Motor neuron (in vitro differentiated cells): ENCODE results near the gene ENKUR. TPM values are rescaled to one million over a fixed set of nuclear protein-coding genes. Genes with fewer than 3 reads are reported as not detected.
"Not testable (repeated sequence)": the region's sequence is repeated elsewhere in the genome, so short reads cannot be mapped to it uniquely, and the experiment has no call there.

Experiments
- ATAC-seq, 8 experiments: fragments of 200-7000 bp; cut with Tn5 transposase; replicated peaks in 6 of 8; 2 replicates each; pipeline ENCODE4 v1.8.0; 2021; ENCODE audit warnings: mild to moderate bottlenecking in 8 of 8, moderate library complexity in 8 of 8
- H3K27ac ChIP-seq, 2 donors: fragments of 250-450 bp; sonication (Bioruptor Pico); 2 replicates each; pipeline ENCODE4 v1.9.0; 2021; ENCODE audit warnings: antibody characterized with exemption in 2 of 2, mild to moderate bottlenecking in 2 of 2, moderate library complexity in 1 of 2
- H3K4me1 ChIP-seq, 2 donors: fragments of 250-450 bp; sonication (Bioruptor Pico); replicated peaks in 1 of 2; 2 replicates each; pipeline ENCODE4 v1.6.1; 2021; ENCODE audit warnings: antibody characterized with exemption in 2 of 2, mild to moderate bottlenecking in 2 of 2, moderate library complexity in 1 of 2
- H3K4me3 ChIP-seq, 5 donors: fragments of 250-450 bp; sonication (Bioruptor Pico); 2 replicates each; pipeline ENCODE4 v1.9.0; 2021; ENCODE audit warnings: antibody characterized with exemption in 5 of 5, mild to moderate bottlenecking in 5 of 5, moderate library complexity in 4 of 5
- WGBS, 10 experiments: fragments of 450-650 bp; shearing (Covaris generic); methylation state at CpG; one replicate each; pipeline ENCODE4 v1.0.0; 2022; 5-methylcytosine and 5-hydroxymethylcytosine counted together
- in situ Hi-C, 9 experiments: fragments of 400-800 bp; cut with MboI; loops; one replicate each; pipeline ENCODE4 v1.15.0; 2021; ENCODE audit warnings: low sequenced_read_pairs in 9 of 9, low pct_unique_long_range_greater_than_20kb in 2 of 9; ENCODE audit not compliant: unreplicated experiment in 9 of 9
- total RNA-seq, 8 experiments: library from RNA; unstranded; fragments of 300-600 nt; gene quantifications; 2 replicates each; pipeline versions ENCODE4 v1.2.3 to v1.2.4, GENCODE V29; 2022

The ENKUR gene
- total RNA-seq, 8 experiments from 2014 or later: 0.45 to 33.6 (median 4.1) TPM

DNA sequence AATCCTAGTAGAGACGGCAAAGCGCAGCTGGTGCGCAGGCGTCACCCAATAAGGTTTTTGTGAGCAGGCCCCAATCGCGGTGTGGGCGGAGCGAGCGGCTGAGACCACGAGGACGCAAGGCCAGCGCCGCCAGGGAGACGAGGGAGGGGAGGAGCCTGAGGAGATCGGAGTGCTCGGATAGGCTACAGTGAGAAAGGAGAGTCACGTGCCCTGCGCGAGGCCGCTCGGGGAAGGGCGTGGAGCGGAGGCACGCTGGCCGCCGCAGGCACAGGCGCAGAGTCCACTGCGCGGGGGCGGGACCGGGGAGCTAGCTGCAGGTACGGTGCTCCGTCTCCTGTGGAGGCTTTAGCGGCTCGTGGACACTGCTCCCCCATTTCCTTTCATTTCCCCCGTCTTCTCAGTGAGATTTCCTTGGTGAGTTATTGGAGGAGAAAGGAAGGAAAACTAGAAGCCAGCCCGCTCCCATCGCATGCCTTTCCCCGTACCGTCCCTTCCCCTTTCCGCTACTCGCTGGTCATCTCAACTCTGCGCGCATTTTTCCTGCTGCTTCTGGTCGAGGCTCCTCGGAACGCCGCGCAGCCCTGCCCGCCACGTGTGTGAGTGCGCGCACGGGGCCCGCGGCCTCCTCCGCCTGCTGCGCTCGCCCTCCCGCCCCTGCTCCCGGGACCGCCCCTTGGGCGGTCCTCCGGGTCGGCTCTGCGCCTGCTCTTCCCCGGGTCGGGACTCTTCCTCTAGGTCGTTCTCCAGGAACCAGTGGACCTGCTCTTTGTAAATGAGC, 607 bp upstream of the ENKUR start, which contains the start of gene THNSL1:
Gene THNSL1 (plus strand): TSS at position 237 of the 778 bp plus-strand sequence. CDS start 6,612 bp downstream, outside the sequence.
- Histone ChIP-seq H3K4me3 (peak within 1 kb of the TSS; percentile 42 to 56 (median 46)), H3K4me1 (peaks cover 9 to 13% of the 10 kb centered on the region in 2 donors), H3K27ac (peak within 1 kb of the TSS; percentile 79 to 93)
- 0 to 1% (median 0%) methylated on average over 2 to 34 of the region's 69 CpGs; no CpG with 5 or more reads in 2 of the 10 experiments for WGBS, 10 experiments
- ATAC-seq: peak; percentile 93 to 97 (median 96)
- in situ Hi-C loops: no loop called here

- H3K4me1 ChIP-seq: peaks cover 9 to 13% of the 10 kb centered on the region in 2 donors
- H3K4me3 ChIP-seq: peak overlapping the region; percentile 42 to 56 (median 46)
- in situ Hi-C loops: no loop called here
- peak overlapping the region in 1 of 2 donors; percentile 46 for H3K27ac ChIP-seq
- no peak for ATAC-seq
Measured at GRCh38 chr10:25014579-25014978, 1.4 kb downstream of the ENKUR start.

DNA sequence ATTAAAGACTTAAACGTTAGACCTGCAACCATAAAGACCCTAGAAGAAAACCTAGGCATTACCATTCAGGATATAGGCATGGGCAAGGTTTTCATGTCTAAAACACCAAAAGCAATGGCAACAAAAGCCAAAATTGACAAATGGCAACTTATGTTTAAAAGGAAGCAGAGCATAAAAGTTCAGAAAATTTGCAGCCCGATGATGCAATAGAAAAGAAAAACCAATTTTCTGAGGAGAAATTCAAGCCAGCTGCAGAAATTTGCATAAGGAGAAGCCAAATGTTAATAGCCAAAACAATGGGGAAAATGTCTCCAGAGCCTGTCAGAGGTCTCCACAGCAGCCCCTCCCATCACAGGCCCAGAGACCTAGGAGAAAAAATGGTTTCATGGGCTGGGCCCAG, 4.4 kb downstream of the ENKUR start:
- H3K4me3 ChIP-seq, ATAC-seq, H3K4me1 ChIP-seq, H3K27ac ChIP-seq, in situ Hi-C loops: not testable (repeated sequence)
- WGBS, 10 experiments: 17 to 100% (median 70%) methylated on average over 1 to 2 of the region's 2 CpGs

DNA sequence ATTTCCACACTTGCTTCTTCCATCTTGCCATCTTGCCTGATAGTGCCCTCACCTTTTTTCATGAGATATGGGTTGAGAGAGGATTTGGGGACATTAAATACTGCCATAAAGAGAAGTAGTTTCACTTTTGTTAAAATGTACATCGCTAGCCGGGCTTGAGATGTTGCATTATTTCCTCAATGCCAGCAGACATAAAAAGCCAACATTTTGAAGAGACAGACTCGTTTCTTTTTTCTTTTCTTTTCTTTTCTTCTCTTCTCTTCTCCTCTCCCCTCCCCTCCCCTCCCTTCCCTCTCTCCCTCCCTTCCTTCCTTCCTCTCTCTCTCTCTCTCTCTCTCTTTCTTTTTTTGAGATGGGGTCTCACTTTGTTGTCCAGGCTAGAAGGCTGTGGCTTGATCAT, 17.9 kb downstream of the ENKUR start:
- ATAC-seq: no peak
- Histone ChIP-seq H3K4me1 (no peaks in the 10 kb centered on the region), H3K4me3 (no peak overlapping the region), H3K27ac (no peak overlapping the region)
- in situ Hi-C loops: loop anchor here in 1 of 9 experiments (25.0 kb wide), 2 partner anchors 261 to 361 kb away; no protein-coding TSS in a partner anchor
- 53 to 100% (median 72%) methylated on average over 1 to 3 of the region's 3 CpGs; no CpG with 5 or more reads in 2 of the 10 experiments for WGBS, 10 experiments

- no peaks in the 10 kb centered on the region for H3K4me1 ChIP-seq
- H3K27ac ChIP-seq: no peak overlapping the region
- no peak for ATAC-seq
- H3K4me3 ChIP-seq: no peak overlapping the region
- in situ Hi-C loops: loop anchor here in 1 of 9 experiments (25.0 kb wide), 2 partner anchors 258 to 358 kb away; no protein-coding TSS in a partner anchor
Measured at GRCh38 chr10:24995072-24995471, 20.9 kb downstream of the ENKUR start.

- Histone ChIP-seq H3K27ac (no peak overlapping the region), H3K4me3 (no peak overlapping the region), H3K4me1 (peaks cover 5% of the 10 kb centered on the region in 2 donors)
- no peak for ATAC-seq
- WGBS, 10 experiments: 0 to 100% (median 90%) methylated on average over 1 of the region's 1 CpG
- in situ Hi-C loops: loop anchor here in 1 of 9 experiments (25.0 kb wide), 2 partner anchors 256 to 356 kb away; no protein-coding TSS in a partner anchor
Measured at GRCh38 chr10:24993237-24993958, 22.6 kb downstream of the ENKUR start.

- Histone ChIP-seq H3K4me1 (peaks cover 5% of the 10 kb centered on the region in 2 donors), H3K4me3 (no peak overlapping the region), H3K27ac (no peak overlapping the region)
- no peak for ATAC-seq
- WGBS, 10 experiments: 76 to 100% (median 92%) methylated on average over 1 to 3 of the region's 3 CpGs; no CpG with 5 or more reads in 1 of the 10 experiments
- in situ Hi-C loops: loop anchor here in 1 of 9 experiments (25.0 kb wide), 2 partner anchors 255 to 355 kb away; no protein-coding TSS in a partner anchor
Measured at GRCh38 chr10:24992512-24993133, 23.3 kb downstream of the ENKUR start.

GRCh38 chr10:24991298-24991697, 24.7 kb downstream of the ENKUR start:
- peaks cover 5% of the 10 kb centered on the region in 2 donors for H3K4me1 ChIP-seq
- no peak overlapping the region for H3K27ac ChIP-seq
- no peak for ATAC-seq
- no peak overlapping the region for H3K4me3 ChIP-seq
- in situ Hi-C loops: loop anchor here in 1 of 9 experiments (25.0 kb wide), 2 partner anchors 254 to 354 kb away; no protein-coding TSS in a partner anchor
- 83 to 100% (median 90%) methylated on average over 1 to 11 of the region's 13 CpGs; no CpG with 5 or more reads in 3 of the 10 experiments for WGBS, 10 experiments

GRCh38 chr10:24989867-24990266, 26.1 kb downstream of the ENKUR start:
- no peak overlapping the region for H3K27ac ChIP-seq
- ATAC-seq: no peak
- H3K4me3 ChIP-seq: no peak overlapping the region
- in situ Hi-C loops: loop anchor here in 1 of 9 experiments (25.0 kb wide), 2 partner anchors 253 to 353 kb away; no protein-coding TSS in a partner anchor
- WGBS, 10 experiments: 0 to 91% (median 60%) methylated on average over 1 of the region's 1 CpG; no CpG with 5 or more reads in 1 of the 10 experiments
- peaks cover 5% of the 10 kb centered on the region in 2 donors for H3K4me1 ChIP-seq

DNA sequence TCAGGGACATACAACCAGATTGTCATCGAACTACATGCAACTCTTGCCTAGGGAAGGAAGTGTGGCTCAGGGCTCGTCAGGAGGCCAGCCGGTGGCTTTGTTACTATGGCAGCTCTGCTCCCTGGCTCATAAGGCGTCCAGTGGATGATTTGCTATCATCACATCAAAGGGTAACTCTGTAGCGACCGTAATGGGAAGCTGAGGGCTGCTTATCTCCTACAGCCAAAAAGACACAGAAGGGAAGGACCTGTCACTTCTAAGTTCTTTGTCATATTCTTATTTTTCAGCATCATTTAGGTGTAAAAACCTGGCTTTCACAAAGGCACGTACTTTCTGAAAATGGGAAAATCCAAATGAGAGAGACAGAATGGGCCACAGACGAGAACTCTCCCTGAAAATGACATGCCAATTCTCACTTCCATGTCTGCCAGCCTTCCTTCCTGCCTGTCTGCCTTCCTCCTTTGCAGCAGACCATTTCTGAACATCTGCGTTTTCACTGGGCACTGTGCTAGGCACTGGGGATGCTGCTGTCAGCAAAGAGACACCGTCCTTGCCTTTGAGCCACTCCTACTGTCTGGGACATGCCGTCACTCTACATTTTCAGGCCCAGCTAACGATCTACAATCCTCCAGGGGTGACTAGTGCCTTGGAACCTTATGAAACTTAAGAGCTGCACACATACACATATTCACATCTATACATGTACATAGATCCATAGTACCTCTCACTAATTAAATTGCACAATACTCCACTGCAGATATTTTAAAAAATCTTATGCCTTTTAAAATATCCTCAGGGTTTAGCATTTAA, 26.9 kb downstream of the ENKUR start:
- no peak overlapping the region for H3K27ac ChIP-seq

DNA sequence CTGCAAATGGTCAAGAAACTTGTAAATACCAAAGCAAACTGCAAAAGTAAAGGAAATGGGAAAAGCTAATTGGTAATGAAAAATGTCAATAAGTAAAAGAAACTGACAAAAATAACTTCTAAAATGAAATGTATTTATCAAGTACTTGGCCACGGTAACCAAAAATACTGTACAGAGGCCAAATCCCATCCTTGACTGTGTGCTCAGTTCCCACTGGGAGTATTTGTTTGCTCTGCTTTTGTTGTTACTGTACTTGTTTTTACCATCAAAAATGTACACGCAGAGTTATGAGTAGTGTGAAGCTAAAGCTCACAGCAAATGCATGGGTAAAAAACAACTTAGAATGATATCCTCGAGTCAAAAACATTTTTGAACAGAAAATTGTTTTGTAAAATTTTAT, 31.1 kb downstream of the ENKUR start:
- H3K4me1 ChIP-seq: peaks cover 5% of the 10 kb centered on the region in 2 donors
- H3K4me3 ChIP-seq: no peak overlapping the region
- no peak overlapping the region for H3K27ac ChIP-seq
- WGBS, 10 experiments: 14 to 100% (median 50%) methylated on average over 1 to 3 of the region's 3 CpGs; no CpG with 5 or more reads in 1 of the 10 experiments
- in situ Hi-C loops: loop anchor here in 1 of 9 experiments (25.0 kb wide), 2 partner anchors 248 to 348 kb away; no protein-coding TSS in a partner anchor
- ATAC-seq: no peak

More for the DNA sequence above, 26.9 kb downstream of the ENKUR start:
- in situ Hi-C loops: loop anchor here in 1 of 9 experiments (25.0 kb wide), 2 partner anchors 252 to 352 kb away; no protein-coding TSS in a partner anchor
- Histone ChIP-seq H3K4me1 (peaks cover 5% of the 10 kb centered on the region in 2 donors), H3K4me3 (no peak overlapping the region)
- peak in 6 of 8 experiments; percentile 56 to 92 (median 89) for ATAC-seq
- 55 to 100% (median 69%) methylated on average over 1 to 9 of the region's 12 CpGs for WGBS, 10 experiments

DNA sequence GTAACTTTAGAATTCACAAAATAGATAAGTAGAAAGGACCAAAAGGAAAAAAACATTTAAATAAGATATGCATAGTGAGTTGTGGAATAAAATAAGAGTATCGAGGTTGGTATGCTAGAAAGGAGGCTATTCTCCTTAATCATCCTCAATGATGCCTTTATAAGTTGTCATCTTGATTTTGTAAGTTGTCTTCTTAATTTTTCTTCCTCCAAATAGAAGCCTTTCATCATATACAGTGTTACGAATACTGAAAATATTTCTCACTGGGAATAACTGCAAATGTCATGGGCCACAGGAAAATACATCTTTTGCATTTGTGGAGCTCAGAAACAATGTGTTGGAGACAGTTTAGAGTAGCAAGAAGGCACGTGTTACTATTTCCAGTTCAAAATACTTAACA, 32.0 kb downstream of the ENKUR start:
- peak in 1 of 8 experiments; percentile 42 for ATAC-seq
- 2 to 94% (median 76%) methylated on average over 1 to 3 of the region's 3 CpGs for WGBS, 10 experiments
- Histone ChIP-seq H3K27ac (no peak overlapping the region), H3K4me1 (peaks cover 4% of the 10 kb centered on the region in 2 donors), H3K4me3 (no peak overlapping the region)
- in situ Hi-C loops: loop anchor here in 1 of 9 experiments (25.0 kb wide), 2 partner anchors 247 to 347 kb away; no protein-coding TSS in a partner anchor
